HG03558 (cell line): Measurements from ENCODE around the gene TNK2.

ENCODE experiments used
- ATAC-seq: cut with Tn5 transposase; IDR thresholded peaks from one replicate; pipeline ENCODE4 v1.9.1; 2021; ENCODE audit warnings: moderate number of reproducible peaks; ENCODE audit not compliant: unreplicated experiment; ENCODE audit errors: extremely low read depth

TNK2 gene

DNA sequence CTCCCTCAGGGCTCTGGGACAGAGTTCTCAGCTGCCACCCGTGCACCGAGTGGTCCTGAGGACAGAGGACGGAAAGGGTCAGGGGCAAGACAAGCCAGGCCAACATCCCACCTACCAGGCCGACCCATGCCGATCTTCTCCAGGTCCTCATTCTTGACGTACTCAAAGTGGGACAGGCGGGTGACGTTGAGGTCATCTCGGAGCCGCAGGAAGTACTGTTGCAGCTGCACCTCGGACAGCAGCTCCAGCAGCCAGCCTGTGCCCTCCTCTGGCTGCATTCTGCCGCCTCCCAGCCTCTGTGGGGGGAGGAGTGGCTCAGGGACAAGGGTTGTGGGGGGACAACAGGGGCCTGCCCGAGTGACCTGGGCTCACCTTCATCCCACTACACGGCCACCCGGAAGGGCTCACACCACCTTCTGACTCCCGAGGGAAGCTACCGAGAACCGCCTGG is 20.0 kb downstream of the TNK2 start:
- ATAC-seq, result no peak

DNA sequence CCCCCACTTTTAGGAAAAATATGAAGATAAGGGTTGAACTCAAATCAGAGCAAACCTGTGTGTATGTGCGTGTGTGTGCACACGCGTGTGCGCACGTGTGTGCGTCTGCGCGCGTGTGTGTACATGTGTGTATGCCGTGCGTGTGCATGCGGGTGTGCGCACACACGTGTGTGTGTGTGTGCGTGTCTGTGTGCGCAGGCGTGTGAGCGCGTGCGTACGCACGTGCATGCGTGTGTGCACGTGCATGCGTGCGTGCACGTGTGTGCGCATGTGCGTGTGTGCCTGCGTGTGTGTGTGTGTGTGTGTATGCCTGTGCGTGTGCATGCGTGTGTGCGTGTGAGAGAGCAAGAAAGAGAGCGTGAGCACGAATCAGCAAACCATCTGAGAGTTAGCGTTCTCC is 20.7 kb downstream of the TNK2 start:
- ATAC-seq, result no peak

DNA sequence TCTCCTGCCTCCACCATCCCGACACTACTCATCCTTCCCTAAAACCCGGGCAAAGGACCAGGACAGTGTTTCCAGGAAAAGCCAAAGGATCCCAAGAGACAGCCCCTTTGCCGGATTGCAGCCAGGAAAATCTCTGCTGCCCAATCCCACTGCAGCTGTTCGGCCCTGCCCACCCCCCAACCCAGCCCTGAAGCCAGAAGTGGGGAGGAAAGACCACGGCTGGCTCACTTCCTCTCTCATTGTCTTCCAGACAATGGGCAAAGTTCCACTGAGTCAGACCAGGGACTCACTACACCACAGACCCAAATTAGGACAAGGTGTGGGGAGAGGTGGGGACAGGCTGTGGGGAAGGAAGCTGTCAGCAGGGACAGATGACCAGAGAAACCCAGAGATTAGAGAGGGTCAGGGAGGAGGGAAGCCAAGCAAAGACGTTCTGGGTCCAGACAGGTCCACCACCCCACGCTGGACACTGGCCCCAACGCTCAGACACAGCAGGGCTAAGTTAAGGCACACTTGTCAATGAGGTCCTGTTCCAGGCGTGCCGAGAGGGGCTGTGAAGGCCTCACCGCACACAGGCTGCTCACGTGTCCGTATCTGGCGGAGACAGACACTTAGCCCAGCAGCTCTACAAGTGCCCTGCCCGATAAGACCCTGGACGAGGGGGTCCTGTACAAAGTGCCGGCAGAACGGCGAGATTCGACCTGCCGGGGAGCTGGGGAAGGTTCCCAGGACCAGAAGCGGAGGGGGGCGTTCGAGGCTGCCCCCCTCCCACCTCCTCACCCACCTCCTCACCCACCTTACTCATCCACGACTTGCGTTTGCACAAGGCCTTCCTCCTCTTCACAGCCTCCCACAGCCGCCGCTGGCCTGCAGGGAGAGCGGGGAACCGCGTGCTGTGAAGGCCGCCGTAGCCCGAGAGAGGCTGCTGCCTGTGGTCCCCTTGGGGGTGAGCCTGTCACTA is 21.9 kb downstream of the TNK2 start:
- no peak for ATAC-seq

DNA sequence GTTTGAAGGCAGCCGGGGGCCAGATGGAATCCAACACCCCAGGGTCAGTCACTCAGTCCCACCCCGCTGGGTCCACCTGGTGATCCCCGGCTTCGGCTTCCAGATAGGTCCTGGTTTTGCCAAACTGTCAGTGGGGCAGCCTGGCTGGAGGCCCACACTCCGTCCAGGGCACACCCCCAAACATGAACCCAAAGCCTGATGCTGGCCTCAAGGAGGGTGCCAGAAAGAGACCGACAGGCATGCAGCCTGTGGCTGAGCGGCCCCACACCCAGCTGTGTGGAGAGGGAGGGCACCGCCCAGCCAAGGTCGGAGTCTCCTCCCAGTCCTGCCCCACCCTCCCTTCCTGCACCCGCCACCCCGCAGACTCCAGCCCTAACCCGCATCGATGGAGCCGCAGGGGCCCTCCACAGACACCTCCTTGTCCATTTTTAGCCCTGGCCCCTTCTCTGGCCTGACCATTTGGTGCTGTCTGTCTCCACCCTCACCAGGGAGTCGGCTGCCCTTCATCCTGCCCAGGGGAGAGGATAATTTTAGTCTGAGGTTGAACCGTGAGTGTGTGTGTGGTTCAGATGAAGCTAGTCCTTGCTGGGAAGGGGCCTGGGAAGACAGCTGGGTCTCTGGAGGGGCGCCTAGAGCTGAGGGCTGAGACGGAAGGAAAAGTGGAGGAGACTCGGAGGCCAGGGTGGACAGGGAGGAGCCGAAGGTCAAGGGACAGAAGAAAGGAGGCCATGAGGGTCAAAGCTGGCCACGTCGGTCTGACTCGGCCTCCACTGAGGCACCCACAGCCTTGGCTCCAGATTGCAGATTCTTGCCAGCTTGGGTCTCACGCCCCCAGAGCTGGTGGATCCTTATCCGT is 23.1 kb downstream of the TNK2 start:
- no peak for ATAC-seq

DNA sequence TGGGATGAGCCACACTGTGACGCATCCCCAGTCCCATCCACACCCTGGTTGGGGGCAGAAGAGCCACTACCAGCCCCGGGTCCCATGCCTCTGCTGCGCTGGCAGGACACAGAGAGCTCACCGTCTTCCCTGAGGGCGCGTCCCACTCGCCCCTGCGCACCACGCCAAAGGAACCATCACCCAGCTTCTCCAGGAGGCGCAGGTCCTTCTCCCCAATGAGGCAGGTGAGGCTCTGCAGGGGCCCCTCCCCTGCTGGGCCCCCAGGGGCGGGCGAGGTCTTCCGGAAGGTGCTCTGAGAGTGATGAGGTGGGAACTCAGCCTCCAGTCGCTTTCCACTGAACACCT is 23.7 kb downstream of the TNK2 start:
- ATAC-seq, result no peak

DNA sequence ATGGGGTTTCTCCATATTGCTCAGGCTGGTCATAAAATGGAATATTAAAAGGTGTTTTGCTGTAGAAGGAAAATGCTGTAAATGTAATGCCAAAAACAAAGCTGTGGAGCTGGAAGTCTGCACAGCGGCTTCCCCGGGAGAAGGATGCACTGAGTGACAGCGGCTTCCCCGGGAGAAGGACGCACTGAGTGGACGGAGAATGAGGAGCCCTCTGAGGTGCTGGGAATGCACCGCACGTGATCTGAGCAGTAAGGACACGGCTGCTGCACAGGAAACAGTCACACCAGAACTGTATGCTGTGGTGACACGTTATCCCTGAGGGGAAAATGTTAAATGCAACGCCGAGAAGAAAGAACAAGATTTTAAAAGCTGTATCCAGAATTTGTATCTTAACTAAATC is 24.6 kb downstream of the TNK2 start:
- no peak for ATAC-seq

DNA sequence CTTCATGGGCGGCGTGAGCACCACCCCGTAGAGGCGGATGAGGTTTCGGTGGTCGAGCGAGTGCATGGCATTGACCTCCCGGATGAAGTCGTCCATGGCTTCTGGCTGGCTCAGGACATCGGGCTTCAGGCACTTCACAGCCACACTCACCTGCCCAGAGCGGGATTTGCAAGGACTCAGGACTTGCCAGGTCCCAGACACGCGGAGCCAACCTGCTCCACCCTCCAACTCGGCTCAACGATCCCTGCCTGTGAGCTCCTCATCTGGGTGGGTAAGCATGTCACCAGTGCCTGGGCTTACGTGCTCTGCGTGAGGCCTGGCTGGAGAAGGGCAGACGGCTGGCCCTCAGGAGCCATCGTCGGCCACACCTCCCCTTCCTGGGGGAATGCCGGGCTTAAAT is 25.2 kb downstream of the TNK2 start:
- ATAC-seq, result no peak

DNA sequence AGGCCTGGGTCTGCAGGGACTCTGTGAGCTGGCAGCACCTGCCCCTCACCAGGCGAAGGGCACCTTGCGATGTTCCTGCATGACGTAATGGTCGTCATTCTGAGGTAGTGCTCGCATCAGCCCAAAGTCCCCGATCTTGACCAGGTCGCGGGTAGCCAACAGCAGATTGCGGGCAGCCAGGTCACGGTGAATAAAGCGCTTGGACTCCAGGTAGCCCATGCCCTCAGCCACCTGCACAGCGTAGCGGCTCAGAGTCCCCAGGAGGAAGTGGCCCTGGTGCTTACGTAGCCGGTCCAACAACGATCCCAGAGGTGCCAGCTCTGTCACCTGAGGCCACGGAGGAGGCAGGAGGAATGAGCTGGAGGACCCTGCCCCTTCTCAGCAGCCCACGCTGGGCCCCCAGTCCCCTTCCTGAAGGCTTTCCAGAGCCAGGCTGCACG is 26.3 kb downstream of the TNK2 start:
- ATAC-seq, result no peak

DNA sequence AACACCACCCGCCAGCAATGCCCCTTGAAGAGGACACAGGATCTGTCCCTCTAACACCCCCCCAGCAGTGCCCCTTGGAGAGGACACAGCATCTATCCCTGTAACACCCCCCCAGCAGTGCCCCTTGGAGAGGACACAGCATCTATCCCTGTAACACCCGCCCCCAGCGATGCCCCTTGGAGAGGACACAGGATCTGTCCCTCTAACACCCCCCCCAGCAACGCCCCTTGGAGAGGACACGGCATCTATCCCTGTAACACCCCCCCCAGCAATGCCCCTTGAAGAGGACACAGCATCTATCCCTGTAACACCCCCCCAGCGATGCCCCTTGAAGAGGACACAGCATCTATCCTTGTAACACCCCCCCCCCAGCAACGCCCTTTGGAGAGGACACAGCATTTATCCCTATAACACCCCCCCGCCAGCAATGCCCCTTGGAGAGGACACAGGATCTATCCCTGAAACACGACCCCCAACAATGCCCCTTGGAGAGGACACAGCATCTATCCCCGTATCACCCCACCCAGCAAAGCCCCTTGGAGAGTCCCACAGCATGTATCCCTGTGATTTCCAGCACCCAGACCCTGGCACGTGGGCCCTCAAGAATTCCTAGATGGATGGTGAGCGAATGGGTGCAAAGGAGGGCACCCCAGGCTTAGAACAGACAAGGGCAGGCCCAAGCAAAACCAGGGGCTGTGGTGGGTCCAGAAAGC is 26.9 kb downstream of the TNK2 start:
- no peak for ATAC-seq

DNA sequence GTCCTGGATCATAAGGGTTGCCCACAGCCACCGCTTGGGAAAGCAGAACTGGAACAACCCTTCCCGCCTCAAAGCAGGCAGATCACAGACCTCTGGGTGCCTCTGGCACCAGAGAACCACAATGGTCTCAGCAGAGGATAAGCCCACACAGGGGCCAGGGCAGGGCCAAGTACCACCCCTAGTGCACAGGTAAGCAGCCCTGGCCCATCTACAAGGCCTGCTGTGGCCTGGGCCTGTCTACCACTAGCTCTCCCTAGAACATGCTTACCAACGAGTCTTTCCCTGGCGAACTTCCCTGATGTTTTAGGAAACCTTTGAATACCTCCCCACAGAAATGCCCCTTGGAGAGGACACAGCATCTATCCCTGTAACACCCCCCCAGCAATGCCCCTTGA is 28.3 kb downstream of the TNK2 start:
- no peak for ATAC-seq

DNA sequence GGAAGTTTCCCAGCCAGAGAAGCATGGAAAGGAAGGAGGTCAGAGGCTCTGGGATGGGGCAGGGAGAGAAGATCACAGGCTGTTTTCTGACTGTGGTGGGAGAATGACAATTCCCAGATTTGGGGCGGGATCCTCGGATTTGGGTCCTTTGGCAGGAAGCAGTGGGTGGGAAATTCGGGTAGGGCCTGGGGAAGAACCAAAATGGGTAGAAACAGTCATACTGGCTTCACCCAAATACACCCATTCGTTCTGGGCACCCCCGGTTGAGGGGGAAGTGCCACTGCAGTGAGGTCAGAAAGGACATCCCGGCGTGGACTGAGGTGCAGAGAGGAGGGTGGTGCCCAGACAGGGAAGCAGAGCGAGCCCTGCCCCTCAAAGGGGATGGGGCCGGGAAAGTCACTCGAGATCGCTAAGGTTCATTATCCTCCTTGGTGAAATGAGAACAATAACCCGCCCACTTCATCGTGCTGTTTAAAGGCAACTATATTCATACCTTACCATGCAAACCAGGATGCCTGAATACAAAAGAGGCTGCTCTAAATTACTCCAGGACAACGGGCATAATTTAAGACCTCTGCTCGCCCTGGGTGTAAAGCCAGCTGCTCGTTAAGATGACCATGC is 28.8 kb downstream of the TNK2 start:
- no peak for ATAC-seq

DNA sequence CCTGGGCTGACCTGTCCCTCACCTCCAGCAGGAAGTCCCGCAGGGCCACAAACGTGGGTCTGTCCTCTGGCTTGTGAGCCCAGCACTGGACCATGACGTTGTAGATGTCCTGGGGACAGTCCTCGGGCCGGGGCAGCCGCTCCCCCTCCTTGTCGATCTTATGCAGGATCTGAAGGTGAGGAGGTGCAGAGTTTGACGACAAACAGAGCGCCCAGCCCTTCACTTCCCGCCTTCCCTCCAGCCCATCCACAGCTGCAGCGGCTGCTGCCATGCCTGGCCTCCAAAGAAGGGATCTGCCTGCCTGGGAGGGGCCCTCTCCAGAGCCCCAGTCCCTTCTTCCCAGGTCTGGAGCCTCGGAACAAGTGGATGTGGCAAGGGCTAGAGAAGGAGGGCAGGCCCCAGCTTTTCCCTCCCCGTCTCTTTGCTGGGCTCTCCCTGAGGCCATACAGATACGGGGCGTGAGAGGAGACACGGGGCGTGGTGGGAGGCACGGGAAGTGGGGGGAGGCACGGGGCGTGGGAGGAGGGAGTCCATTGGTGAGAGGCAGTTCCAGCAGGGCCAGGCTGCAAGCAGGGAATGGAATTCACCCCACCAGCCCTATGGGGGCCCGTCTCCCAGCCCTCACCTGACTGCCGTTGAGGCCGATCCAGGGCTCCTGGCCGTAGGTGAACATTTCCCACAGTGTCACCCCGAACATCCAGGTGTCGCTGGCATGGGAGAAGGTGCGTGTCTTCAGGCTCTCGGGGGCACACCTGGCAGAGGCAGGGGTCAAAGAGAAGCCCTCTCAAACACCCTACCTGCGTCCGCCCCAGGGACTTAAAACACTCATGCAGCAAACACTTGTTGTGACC is 29.7 kb downstream of the TNK2 start:
- no peak for ATAC-seq

DNA sequence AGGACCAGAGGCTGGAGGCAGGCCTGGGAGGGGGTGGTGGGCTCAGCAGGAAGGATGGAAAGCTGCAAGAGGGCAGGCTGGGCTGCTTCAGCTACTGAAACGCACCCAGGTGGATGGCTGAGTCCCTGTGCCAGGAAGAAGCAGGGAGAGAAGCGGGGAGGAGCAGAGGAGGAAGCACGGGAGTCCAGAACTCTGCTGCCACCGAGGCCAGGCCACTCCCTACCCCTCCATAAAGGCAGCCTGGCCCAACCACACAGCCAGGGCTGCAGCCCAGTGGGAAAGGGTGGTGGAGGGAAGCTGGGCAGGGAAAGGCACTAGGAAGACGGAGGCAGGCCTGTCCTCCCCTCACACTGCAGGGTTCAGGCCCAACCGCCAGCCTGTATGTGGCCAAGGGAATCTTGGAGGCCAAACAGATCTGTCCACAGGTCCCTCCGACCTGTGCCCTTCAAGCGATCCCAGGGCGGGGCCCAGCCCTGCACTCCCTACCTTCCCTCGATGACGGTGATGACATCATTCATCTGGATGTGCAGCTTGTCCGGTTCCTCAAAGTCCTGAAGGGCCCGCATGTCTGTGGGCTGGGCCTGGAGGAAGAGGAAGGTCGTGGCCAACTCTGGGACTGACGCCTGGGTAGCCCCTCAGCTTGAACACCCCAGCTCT is 30.5 kb downstream of the TNK2 start:
- ATAC-seq, result no peak

DNA sequence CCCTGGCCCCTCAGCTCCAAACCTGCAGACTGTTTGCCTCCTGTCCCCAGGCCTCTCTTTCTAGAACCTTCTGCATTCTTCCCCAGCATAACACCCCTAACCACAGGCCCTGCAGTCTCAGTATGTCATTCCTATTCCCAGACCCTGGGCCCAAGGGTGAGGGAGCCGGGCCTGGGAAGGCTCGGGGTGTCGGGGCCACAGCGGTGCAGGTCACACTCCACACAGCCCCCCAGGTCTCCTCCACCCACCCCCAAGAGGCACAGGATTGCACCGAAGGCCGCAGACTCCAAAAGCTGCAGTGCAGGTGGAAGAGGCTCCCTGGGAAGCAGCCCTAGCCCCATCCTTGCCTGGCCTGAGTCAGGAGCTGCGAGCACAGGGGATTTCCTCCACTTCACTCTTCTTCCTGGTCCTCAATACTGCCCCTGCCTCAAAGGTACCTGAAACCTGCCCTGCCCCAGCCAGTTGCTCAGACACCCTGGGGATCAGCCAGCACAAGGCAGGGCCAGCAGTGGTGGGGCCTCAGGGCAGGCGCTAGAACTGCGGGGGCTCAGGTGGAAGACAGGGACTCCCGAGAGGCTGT is 31.1 kb downstream of the TNK2 start:
- no peak for ATAC-seq

DNA sequence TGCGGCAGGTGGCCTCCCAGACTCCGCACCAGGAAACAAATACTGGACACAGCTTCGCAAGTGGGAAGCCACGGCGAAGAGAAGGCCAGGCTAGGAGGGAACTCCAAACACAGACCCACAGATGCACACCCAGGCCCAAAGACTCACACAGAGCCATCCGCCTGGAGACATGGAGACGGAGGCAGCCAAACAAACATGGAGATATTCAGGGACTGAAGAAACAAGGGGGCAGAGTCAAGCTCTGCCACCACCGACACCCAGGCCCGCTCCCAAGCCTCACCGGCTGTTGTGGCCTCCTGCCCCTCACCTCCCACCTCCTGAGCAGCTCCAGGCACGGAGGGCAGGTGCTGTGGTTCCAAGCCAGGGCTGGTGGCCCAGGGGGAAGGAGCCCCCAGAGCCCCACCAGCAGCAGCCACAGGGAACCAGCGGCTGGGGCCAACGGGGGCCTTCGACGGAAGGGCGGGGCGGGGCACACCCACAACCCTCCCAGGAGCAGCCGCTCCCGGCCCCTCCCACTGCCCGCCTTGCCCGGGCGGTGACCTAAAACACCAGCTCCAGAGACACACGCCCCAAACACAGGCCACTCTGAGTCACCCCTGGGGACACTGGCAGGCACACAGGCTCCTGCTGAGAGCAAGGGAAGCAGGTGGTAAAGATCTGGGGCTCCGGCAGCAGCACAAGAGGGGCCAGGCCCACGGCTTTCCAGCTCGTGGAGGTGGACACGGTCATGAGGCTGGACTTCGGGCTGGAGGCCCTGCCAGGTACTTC is 31.9 kb downstream of the TNK2 start:
- no peak for ATAC-seq

DNA sequence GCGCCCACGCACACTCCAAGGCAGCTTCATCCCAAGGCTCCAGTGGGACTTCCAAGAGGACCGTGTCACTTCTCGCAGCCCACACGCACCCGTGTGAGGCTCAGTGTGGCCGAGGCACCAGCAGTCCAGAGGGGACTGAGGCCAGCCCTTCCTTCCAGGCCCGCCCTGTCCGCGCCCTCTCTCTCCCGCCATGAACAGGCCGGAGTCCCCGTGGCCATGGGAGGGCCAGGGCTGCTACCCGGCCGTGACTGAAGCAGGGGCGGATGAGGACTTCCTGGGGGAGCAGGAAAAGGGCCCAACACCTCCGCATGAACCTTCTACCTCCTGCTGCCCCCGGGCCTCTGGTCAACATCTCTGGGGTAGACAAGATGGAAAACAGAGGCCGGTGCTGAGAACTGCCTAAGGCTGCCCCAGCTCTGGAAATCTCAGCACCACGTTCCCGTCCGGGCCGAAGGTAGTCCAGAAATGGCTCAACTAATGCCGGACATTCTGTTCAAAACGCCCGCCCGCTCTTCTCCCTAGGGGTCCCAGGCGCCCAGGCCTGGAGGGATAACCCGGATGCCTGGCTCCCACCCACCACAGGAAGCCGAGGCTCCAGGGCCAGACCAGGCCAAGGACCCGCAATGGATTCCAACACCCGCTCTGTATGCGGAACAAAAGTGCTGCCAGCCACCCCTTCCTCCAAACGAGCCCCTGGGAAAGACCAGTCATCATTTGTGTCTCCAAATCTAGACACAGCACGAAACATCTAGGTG is 32.7 kb downstream of the TNK2 start:
- ATAC-seq, result no peak

DNA sequence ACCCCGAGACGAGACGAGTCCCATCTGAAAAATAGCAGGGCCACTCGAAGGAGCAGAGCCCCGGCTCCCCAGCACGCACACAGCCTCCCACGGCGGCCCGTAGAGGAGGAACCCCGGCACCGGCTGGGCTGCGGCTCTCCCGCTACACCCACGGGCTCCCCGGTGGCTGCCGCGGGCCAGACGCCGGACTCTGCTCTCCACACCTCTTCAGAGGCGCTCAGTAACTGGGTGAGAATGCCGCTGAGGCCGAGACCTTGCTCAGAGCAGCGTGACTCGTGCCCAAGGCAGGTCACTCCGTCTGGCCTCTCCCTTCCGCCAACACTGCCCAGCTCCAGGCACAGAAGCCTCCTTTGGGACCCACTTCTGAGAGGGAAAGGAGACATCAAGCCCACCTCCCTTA is 34.4 kb downstream of the TNK2 start:
- no peak for ATAC-seq
